Effector memory CD4-positive, alpha-beta T cell (primary cell): Measurements from ENCODE around the gene PACRG.

Experiments used
- DNase-seq, 3 donors: peaks; one replicate each; pipeline ENCODE4 v3.0.0-alpha.2; 2020
- H3K27ac ChIP-seq: 2 replicates; pipeline ENCODE4 v1.7.0; 2013; ENCODE audit warnings: mild to moderate bottlenecking, low read length, moderate library complexity; ENCODE audit not compliant: insufficient read depth, poor library complexity, severe bottlenecking
- H3K27me3 ChIP-seq: replicated peaks from 2 replicates; pipeline ENCODE4 v1.7.0; 2013; ENCODE audit warnings: mild to moderate bottlenecking, low read length; ENCODE audit not compliant: insufficient read depth, control insufficient read depth, poor library complexity, severe bottlenecking
- H3K36me3 ChIP-seq: 2 replicates; pipeline ENCODE4 v1.7.0; 2013; ENCODE audit warnings: mild to moderate bottlenecking, low read length, moderate library complexity; ENCODE audit not compliant: control insufficient read depth, insufficient read depth
- H3K4me1 ChIP-seq: 2 replicates; pipeline ENCODE4 v1.7.0; 2013; ENCODE audit warnings: low read length, mild to moderate bottlenecking; ENCODE audit not compliant: control insufficient read depth, insufficient read depth, poor library complexity, severe bottlenecking
- H3K4me3 ChIP-seq: 2 replicates; pipeline ENCODE4 v1.7.0; 2013; ENCODE audit warnings: low read length, low read depth, mild to moderate bottlenecking; ENCODE audit not compliant: insufficient read depth, poor library complexity, severe bottlenecking
- H3K9me3 ChIP-seq: 2 replicates; pipeline ENCODE4 v1.7.0; 2013; ENCODE audit warnings: mild to moderate bottlenecking, low read length, moderate library complexity; ENCODE audit not compliant: control insufficient read depth

PACRG gene

DNA sequence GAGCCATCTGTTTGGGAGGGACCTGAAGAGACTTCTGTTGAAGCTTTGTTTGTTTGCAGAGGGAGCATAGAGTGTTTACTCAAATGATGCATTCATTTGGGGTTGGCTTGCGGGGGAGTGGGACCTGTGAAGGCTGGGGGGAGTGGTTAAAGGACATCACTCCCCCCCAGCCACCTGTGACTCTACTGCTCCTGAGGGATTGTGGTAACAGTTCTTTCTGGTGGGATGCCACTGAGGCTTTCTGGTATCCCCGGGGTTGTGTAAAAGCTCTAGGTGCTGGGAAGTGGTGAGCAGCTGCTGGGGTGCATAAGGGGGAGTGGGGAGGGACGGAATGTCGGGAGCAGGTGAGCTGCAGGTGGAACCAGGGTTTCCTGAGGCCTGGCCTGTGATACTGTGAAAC is 447.5 kb downstream of the PACRG start:
- Histone ChIP-seq H3K9me3 (no peaks in the 10 kb centered on the region), H3K4me3 (no peak overlapping the region), H3K36me3 (no peaks in the 10 kb centered on the region), H3K27me3 (no peaks in the 10 kb centered on the region), H3K27ac (no peak overlapping the region), H3K4me1 (no peaks in the 10 kb centered on the region)
- DNase-seq, result no peak

- Histone ChIP-seq H3K9me3 (no peaks in the 10 kb centered on the region), H3K27me3 (no peaks in the 10 kb centered on the region), H3K27ac (no peak overlapping the region), H3K4me3 (no peak overlapping the region), H3K4me1 (no peaks in the 10 kb centered on the region), H3K36me3 (no peaks in the 10 kb centered on the region)
- no peak for DNase-seq
Observed at GRCh38 chr6:163176097-163176496, 448.3 kb downstream of the PACRG start.

DNA sequence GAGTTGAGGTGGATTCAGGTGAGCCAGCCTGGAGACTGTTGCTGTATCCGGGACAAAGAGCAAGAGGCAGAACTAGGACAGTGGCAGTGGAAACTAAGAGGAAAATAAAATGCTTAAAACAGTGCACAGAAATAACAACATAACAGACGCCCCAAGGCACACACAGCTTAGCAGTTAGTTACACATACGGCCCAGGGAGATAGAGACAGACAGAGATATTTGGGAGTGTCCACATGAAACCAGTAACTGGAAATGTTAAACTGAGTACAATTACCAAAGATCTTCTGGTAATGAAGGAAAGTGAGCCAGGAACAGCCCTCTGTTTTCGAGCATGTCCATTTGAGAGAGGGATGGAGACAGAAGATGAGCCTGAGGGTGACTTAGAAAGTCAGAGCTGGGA is 449.2 kb downstream of the PACRG start:
- H3K27me3 ChIP-seq, result no peaks in the 10 kb centered on the region
- no peak for DNase-seq
- H3K4me3 ChIP-seq, result no peak overlapping the region
- no peak overlapping the region for H3K27ac ChIP-seq
- no peaks in the 10 kb centered on the region for H3K9me3 ChIP-seq
- no peaks in the 10 kb centered on the region for H3K4me1 ChIP-seq
- H3K36me3 ChIP-seq, result no peaks in the 10 kb centered on the region

GRCh38 chr6:163177892-163178420 is 450.2 kb downstream of the PACRG start:
- DNase-seq, result no peak
- Histone ChIP-seq H3K4me1 (no peaks in the 10 kb centered on the region), H3K27me3 (no peaks in the 10 kb centered on the region), H3K36me3 (no peaks in the 10 kb centered on the region), H3K9me3 (no peaks in the 10 kb centered on the region), H3K27ac (no peak overlapping the region), H3K4me3 (no peak overlapping the region)

GRCh38 chr6:163179061-163179460 is 451.3 kb downstream of the PACRG start:
- Histone ChIP-seq H3K27me3 (no peaks in the 10 kb centered on the region), H3K27ac (no peak overlapping the region), H3K9me3 (no peaks in the 10 kb centered on the region), H3K4me1 (no peaks in the 10 kb centered on the region), H3K4me3 (no peak overlapping the region), H3K36me3 (no peaks in the 10 kb centered on the region)
- DNase-seq, result no peak

DNA sequence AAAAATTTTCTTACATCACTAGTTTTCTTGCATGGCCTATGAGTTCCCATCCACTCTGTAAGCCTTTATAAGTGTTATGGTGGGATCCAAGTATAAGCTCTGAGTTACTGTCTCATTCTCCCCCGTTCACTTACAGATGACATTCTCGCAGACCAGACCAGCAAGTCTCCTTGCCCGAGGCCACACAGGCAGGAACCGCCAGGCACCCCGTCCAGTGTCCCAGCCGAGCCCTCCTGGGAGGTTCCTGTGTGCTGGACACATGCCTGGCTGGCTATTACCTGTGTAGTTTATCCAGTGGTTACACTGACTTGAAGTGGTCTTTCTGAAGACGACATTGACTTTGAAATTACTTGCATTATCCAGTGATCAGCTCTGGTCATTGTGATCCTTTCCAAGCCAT is 451.9 kb downstream of the PACRG start:
- Histone ChIP-seq H3K9me3 (no peaks in the 10 kb centered on the region), H3K27me3 (no peaks in the 10 kb centered on the region), H3K27ac (no peak overlapping the region), H3K4me1 (no peaks in the 10 kb centered on the region), H3K4me3 (no peak overlapping the region), H3K36me3 (no peaks in the 10 kb centered on the region)
- no peak for DNase-seq

- no peaks in the 10 kb centered on the region for H3K27me3 ChIP-seq
- no peaks in the 10 kb centered on the region for H3K4me1 ChIP-seq
- no peak overlapping the region for H3K27ac ChIP-seq
- H3K9me3 ChIP-seq, result no peaks in the 10 kb centered on the region
- no peaks in the 10 kb centered on the region for H3K36me3 ChIP-seq
- no peak overlapping the region for H3K4me3 ChIP-seq
- DNase-seq, result no peak
Observed at GRCh38 chr6:163180874-163181541, 453.2 kb downstream of the PACRG start.

GRCh38 chr6:163181666-163182180 is 453.9 kb downstream of the PACRG start:
- H3K9me3 ChIP-seq, result no peaks in the 10 kb centered on the region
- no peak overlapping the region for H3K4me3 ChIP-seq
- DNase-seq, result no peak
- no peak overlapping the region for H3K27ac ChIP-seq
- no peaks in the 10 kb centered on the region for H3K27me3 ChIP-seq
- no peaks in the 10 kb centered on the region for H3K4me1 ChIP-seq
- H3K36me3 ChIP-seq, result no peaks in the 10 kb centered on the region

- DNase-seq, result no peak
- Histone ChIP-seq H3K4me1 (no peaks in the 10 kb centered on the region), H3K9me3 (no peaks in the 10 kb centered on the region), H3K4me3 (no peak overlapping the region), H3K27me3 (no peaks in the 10 kb centered on the region), H3K27ac (no peak overlapping the region), H3K36me3 (no peaks in the 10 kb centered on the region)
Observed at GRCh38 chr6:163182696-163183095, 454.9 kb downstream of the PACRG start.

DNA sequence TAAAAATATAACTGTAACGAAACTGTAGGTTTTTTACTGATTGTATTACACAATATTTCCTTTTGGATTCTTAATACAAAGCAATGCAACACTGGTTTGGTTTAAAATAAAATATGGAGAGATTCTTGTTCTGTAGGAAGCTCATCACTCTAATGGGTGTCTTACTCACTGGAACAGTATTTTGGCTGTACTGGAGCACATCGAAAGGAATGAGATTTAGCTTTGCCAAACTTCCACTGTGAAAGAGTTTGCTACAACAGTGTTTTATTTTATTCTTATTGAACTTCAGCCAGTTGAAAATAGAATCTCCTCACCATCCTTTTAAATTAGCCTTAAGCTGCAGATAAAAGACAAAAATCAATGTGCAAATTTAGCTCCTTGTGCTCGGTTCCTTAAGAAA is 456.0 kb downstream of the PACRG start:
- Histone ChIP-seq H3K36me3 (no peaks in the 10 kb centered on the region), H3K27me3 (no peaks in the 10 kb centered on the region), H3K9me3 (no peaks in the 10 kb centered on the region), H3K4me3 (no peak overlapping the region), H3K27ac (no peak overlapping the region), H3K4me1 (no peaks in the 10 kb centered on the region)
- DNase-seq, result no peak
